ENCODE results near the gene P3R3URF. TPM values are rescaled to one million over a fixed set of nuclear protein-coding genes. Genes with fewer than 3 reads are reported as not detected.

Gene P3R3URF
- total RNA-seq, 1 experiment from 2014 or later, result not detected

- Histone ChIP-seq H3K36me3 (ENCODE audit: control insufficient read depth in 1 of 2, insufficient read depth in 2 of 2, low read length in 2 of 2) (0 out of 4 replicates have a peak, but pooled peaks cover 0 to 2% of the 10 kb centered on the region in 2 experiments), H3K4me2 (ENCODE audit: low read length) (peak overlapping the region; percentile 83), H3K4me1 (ENCODE audit: control insufficient read depth in 1 of 2, insufficient read depth in 2 of 2, low read length in 2 of 2) (peaks cover 64 to 81% of the 10 kb centered on the region in 2 experiments), H3K27ac (ENCODE audit: low read depth, low read length) (peak overlapping the region; percentile 90), H3K9me3 (ENCODE audit: control insufficient read depth in 1 of 2, insufficient read depth in 1 of 2, low read depth in 1 of 2, low read length in 2 of 2) (no peaks in the 10 kb centered on the region), H3K79me2 (ENCODE audit: insufficient read depth, low read length) (no peaks in the 10 kb centered on the region), H2AFZ (ENCODE audit: low read depth, low read length, poor library complexity, severe bottlenecking) (no peak overlapping the region), H4K20me1 (ENCODE audit: insufficient read depth) (no peaks in the 10 kb centered on the region), H3K27me3 (ENCODE audit: insufficient read depth, low read length) (no peaks in the 10 kb centered on the region), H3K9me2 (ENCODE audit: insufficient read depth) (no peaks in the 10 kb centered on the region), H3K4me3 (replicated peaks in 1 of 2; ENCODE audit: low read depth in 1 of 2, low read length in 2 of 2) (peak overlapping the region; percentile 21 to 33), H3K9ac (ENCODE audit: low read length) (peak overlapping the region; percentile 65)
- intact Hi-C loops (cut with micrococcal nuclease), result loop anchor here (1.0 kb wide), 1 partner anchor 15 kb away; the partner anchor contains the start of gene POMGNT1
- DNase-seq (ENCODE audit: low read depth, low spot score) (peak; percentile 98), ATAC-seq (peak; percentile 80)
- POLR2A ChIA-PET, result interaction anchor here (0.7 to 2.7 kb wide), 11 partner anchors 9 to 662 kb away, joined by 3 to 11 read pairs (median 4); partner anchors contain the start of genes POMGNT1, PRDX1 and RAD54L
- RAD21 ChIA-PET (ENCODE audit: low non-redundant PET in 1 of 2, low total read pairs in 2 of 2, uncharacterized antibody in 2 of 2, unreplicated experiment in 2 of 2), result interaction anchor here (1.9 to 4.2 kb wide), 2 partner anchors 40 kb away, joined by 12 to 28 read pairs; no protein-coding TSS in a partner anchor
- TSS peak; percentile 65 for BruUV-seq (replicated peaks)
- CTCF ChIA-PET, result interaction anchor here (0.9 to 4.7 kb wide), 7 partner anchors 16 to 164 kb away, joined by 3 to 94 read pairs (median 5); partner anchors contain the start of gene POMGNT1
- TF ChIP-seq SIN3A (IDR thresholded peaks at IDR 0.05; ENCODE audit: low read depth) (no peak), POLR2A (IDR thresholded peaks at IDR 0.05; ENCODE audit: borderline replicate concordance, extremely low read depth, insufficient read depth, insufficient read length) (peak; percentile 57), SRF (IDR thresholded peaks at IDR 0.05; ENCODE audit: low read depth) (no peak), EGR1 (IDR thresholded peaks at IDR 0.05; ENCODE audit: low read depth) (no peak), REST (IDR thresholded peaks at IDR 0.05; ENCODE audit: low read depth) (no peak), POLR2AphosphoS5 (IDR thresholded peaks at IDR 0.05; ENCODE audit: low read depth, low read length) (peak; percentile 91), JUND (IDR thresholded peaks at IDR 0.05) (no peak), SP1 (IDR thresholded peaks at IDR 0.05; ENCODE audit: low read depth) (no peak), FOSL1 (IDR thresholded peaks at IDR 0.05; ENCODE audit: low read depth) (no peak), ELF1 (IDR thresholded peaks at IDR 0.05; ENCODE audit: borderline replicate concordance, low read depth) (no peak), MAX (IDR thresholded peaks at IDR 0.05) (no peak), CBX3 (IDR thresholded peaks at IDR 0.05; ENCODE audit: low read depth) (no peak), YY1 (IDR thresholded peaks at IDR 0.05; ENCODE audit: extremely low read depth, insufficient replicate concordance, low read depth, low read length) (peak; percentile 39), ZNF274 (IDR thresholded peaks at IDR 0.05; ENCODE audit: low read depth, low read length) (no peak), TCF7L2 (IDR thresholded peaks at IDR 0.05; ENCODE audit: borderline replicate concordance, extremely low read depth, insufficient read depth, insufficient read length) (peak; percentile 68), CEBPB (IDR thresholded peaks at IDR 0.05; ENCODE audit: low read depth) (no peak), ZFX (IDR thresholded peaks at IDR 0.05) (peak; percentile 60)
- TF ChIP-seq, protein P1, sequence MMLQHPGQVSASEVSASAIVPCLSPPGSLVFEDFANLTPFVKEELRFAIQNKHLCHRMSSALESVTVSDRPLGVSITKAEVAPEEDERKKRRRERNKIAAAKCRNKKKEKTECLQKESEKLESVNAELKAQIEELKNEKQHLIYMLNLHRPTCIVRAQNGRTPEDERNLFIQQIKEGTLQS (IDR thresholded peaks at IDR 0.05), result no peak
- TF ChIP-seq, protein P2, sequence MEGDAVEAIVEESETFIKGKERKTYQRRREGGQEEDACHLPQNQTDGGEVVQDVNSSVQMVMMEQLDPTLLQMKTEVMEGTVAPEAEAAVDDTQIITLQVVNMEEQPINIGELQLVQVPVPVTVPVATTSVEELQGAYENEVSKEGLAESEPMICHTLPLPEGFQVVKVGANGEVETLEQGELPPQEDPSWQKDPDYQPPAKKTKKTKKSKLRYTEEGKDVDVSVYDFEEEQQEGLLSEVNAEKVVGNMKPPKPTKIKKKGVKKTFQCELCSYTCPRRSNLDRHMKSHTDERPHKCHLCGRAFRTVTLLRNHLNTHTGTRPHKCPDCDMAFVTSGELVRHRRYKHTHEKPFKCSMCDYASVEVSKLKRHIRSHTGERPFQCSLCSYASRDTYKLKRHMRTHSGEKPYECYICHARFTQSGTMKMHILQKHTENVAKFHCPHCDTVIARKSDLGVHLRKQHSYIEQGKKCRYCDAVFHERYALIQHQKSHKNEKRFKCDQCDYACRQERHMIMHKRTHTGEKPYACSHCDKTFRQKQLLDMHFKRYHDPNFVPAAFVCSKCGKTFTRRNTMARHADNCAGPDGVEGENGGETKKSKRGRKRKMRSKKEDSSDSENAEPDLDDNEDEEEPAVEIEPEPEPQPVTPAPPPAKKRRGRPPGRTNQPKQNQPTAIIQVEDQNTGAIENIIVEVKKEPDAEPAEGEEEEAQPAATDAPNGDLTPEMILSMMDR (IDR thresholded peaks at IDR 0.05 in 2 of 3, conservative IDR thresholded peaks at IDR 0.05 in 1 of 3; ENCODE audit: borderline replicate concordance in 1 of 3, insufficient read depth in 1 of 3, low read depth in 2 of 3, low read length in 2 of 3), result 0 out of 6 replicates have a peak, but pooled peaks of 1 of the 3 experiments have one; percentile 15
Measured at GRCh38 chr1:46183079-46183847, 7.0 kb upstream of the P3R3URF start.
